Measurements from ENCODE around the gene NRXN3. TPM values are rescaled to one million over a fixed set of nuclear protein-coding genes. Genes with fewer than 3 reads are reported as not detected.

The NRXN3 gene
- total RNA-seq, 1 experiment from 2014 or later: not detected

DNA sequence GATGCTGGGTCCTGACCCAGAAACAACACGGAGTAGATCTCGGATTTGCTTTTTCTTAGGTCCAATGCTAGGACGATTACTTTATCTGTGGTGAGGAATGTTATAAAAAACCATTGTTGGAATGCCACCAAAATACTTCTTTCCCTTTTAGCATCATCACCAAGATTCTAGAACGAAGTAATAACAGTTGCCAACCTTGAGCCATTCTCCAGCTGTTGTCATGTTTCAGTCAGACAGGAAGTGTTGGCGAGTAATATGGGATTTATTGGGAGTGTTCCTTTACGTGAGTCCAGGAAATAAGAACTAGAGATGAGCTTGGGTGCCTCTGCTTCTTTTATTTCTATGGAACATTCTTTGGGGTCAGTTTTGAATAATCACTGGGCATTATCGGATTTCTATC, 1148.2 kb downstream of the NRXN3 start:
- in situ Hi-C loops (cut with HindIII; ENCODE audit: low pct_unique_long_range_greater_than_20kb, low sequenced_read_pairs) (no loop called here), intact Hi-C loops (cut with micrococcal nuclease; ENCODE audit: unreplicated experiment) (no loop called here)
- CTCF ChIA-PET: no interaction called here
- ATAC-seq (no peak), DNase-seq (ENCODE audit: low read depth, low spot score) (no peak)
- H3K4me1 ChIP-seq (ENCODE audit: control insufficient read depth, insufficient read depth, low read length): no peaks in the 10 kb centered on the region
- H3K4me3 ChIP-seq (ENCODE audit: low read depth in 2 of 2, low read length in 2 of 2): no peak overlapping the region
- no peaks in the 10 kb centered on the region for H3K27me3 ChIP-seq (ENCODE audit: control insufficient read depth, insufficient read depth, low read length)
- TF ChIP-seq POLR2AphosphoS5 (IDR thresholded peaks at IDR 0.05; ENCODE audit: low read depth, low read length) (no peak), CTCF (IDR thresholded peaks at IDR 0.05) (no peak), SIN3A (IDR thresholded peaks at IDR 0.05; ENCODE audit: borderline replicate concordance, insufficient read depth, low read depth, low read length) (no peak)
- no peaks in the 10 kb centered on the region for H3K36me3 ChIP-seq (ENCODE audit: control insufficient read depth, insufficient read depth, low read length)
- H3K9me3 ChIP-seq (ENCODE audit: control insufficient read depth, insufficient read depth, low read depth, low read length): no peaks in the 10 kb centered on the region
- POLR2A ChIA-PET: no interaction called here
- no TSS peak for BruUV-seq (replicated peaks)
- H3K27ac ChIP-seq (ENCODE audit: low read length): no peak overlapping the region

DNA sequence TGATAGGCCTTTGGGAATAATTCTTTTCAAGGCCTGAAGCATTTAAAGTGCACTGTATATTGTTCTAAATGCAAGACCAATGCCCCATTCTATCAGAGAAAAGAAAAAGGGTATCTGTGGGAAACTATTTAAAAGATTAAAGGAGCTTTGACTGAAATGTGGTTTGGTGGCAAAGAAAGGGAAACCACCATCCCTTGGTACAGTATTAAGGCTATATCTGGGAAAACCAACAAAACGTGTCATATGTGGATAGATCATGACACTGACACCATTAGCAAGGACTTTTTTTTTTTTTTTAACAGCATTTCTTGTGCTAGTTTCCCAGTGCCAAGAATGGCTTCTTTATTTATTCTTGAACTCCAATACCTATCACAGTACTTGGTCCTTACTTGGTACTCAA, 1150.4 kb downstream of the NRXN3 start:
- no TSS peak for BruUV-seq (replicated peaks)
- Histone ChIP-seq H3K36me3 (ENCODE audit: control insufficient read depth, insufficient read depth, low read length) (no peaks in the 10 kb centered on the region), H3K27ac (ENCODE audit: low read length) (no peak overlapping the region), H3K4me3 (ENCODE audit: low read depth in 2 of 2, low read length in 2 of 2) (no peak overlapping the region), H3K4me1 (ENCODE audit: control insufficient read depth, insufficient read depth, low read length) (no peaks in the 10 kb centered on the region), H3K27me3 (ENCODE audit: control insufficient read depth, insufficient read depth, low read length) (no peaks in the 10 kb centered on the region), H3K9me3 (ENCODE audit: control insufficient read depth, insufficient read depth, low read depth, low read length) (no peaks in the 10 kb centered on the region)
- in situ Hi-C loops (cut with HindIII; ENCODE audit: low pct_unique_long_range_greater_than_20kb, low sequenced_read_pairs): no loop called here
- ChIA-PET CTCF (no interaction called here), POLR2A (no interaction called here)
- ATAC-seq (no peak), DNase-seq (ENCODE audit: low read depth, low spot score) (no peak)
- TF ChIP-seq CTCF (IDR thresholded peaks at IDR 0.05) (no peak), SIN3A (IDR thresholded peaks at IDR 0.05; ENCODE audit: borderline replicate concordance, insufficient read depth, low read depth, low read length) (no peak), POLR2AphosphoS5 (IDR thresholded peaks at IDR 0.05; ENCODE audit: low read depth, low read length) (no peak), TCF7L2 (IDR thresholded peaks at IDR 0.05; ENCODE audit: low read depth, low read length) (no peak)
- TF ChIP-seq, protein P1, sequence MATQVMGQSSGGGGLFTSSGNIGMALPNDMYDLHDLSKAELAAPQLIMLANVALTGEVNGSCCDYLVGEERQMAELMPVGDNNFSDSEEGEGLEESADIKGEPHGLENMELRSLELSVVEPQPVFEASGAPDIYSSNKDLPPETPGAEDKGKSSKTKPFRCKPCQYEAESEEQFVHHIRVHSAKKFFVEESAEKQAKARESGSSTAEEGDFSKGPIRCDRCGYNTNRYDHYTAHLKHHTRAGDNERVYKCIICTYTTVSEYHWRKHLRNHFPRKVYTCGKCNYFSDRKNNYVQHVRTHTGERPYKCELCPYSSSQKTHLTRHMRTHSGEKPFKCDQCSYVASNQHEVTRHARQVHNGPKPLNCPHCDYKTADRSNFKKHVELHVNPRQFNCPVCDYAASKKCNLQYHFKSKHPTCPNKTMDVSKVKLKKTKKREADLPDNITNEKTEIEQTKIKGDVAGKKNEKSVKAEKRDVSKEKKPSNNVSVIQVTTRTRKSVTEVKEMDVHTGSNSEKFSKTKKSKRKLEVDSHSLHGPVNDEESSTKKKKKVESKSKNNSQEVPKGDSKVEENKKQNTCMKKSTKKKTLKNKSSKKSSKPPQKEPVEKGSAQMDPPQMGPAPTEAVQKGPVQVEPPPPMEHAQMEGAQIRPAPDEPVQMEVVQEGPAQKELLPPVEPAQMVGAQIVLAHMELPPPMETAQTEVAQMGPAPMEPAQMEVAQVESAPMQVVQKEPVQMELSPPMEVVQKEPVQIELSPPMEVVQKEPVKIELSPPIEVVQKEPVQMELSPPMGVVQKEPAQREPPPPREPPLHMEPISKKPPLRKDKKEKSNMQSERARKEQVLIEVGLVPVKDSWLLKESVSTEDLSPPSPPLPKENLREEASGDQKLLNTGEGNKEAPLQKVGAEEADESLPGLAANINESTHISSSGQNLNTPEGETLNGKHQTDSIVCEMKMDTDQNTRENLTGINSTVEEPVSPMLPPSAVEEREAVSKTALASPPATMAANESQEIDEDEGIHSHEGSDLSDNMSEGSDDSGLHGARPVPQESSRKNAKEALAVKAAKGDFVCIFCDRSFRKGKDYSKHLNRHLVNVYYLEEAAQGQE (IDR thresholded peaks at IDR 0.05; ENCODE audit: insufficient read depth in 1 of 2, low read depth in 2 of 2, low read length in 1 of 2): no peak
- intact Hi-C loops (cut with micrococcal nuclease; ENCODE audit: unreplicated experiment): no loop called here

Measured in Panc1 (cell line).